WTC11 (cell line): Measurements from ENCODE around the gene C1QTNF1. TPM values are rescaled to one million over a fixed set of nuclear protein-coding genes. Genes with fewer than 3 reads are reported as not detected.
A peak's percentile ranks its signal among the peaks of the same experiment; 100 is the strongest.

Experiments
- ATAC-seq: fragments of 200-7000 bp; cut with Tn5 transposase; 2 replicates; pipeline ENCODE4 v1.10.0; 2021; ENCODE audit warnings: mild to moderate bottlenecking, moderate library complexity
- CTCF ChIA-PET: fragments of 300-600 bp; sonication (Branson Sonifier 250); formaldehyde crosslinking; loops from one replicate; lab custom pipeline; 2021; ENCODE audit warnings: antibody characterized with exemption; lab: Charles Lee
- POLR2A ChIA-PET: fragments of 350-600 bp; sonication (Branson Sonifier 250); formaldehyde crosslinking; loops from one replicate; lab custom pipeline; 2021; ENCODE audit warnings: antibody characterized with exemption; lab: Charles Lee
- DNase-seq: peaks from one replicate; pipeline ENCODE4 v3.0.0; 2021; ENCODE audit warnings: low spot score
- H3K27ac Mint-ChIP-seq: 2 replicates; pipeline ENCODE4 v1.8.0; 2021; ENCODE audit warnings: mixed read lengths
- H3K27me3 Mint-ChIP-seq: 2 replicates; pipeline ENCODE4 v1.8.0; 2021; ENCODE audit warnings: low read depth, mild to moderate bottlenecking, moderate library complexity, mixed read lengths
- H3K36me3 Mint-ChIP-seq: 2 replicates; pipeline ENCODE4 v1.8.0; 2021; ENCODE audit warnings: mixed read lengths
- H3K4me1 Mint-ChIP-seq: 2 replicates; pipeline ENCODE4 v1.8.0; 2022; ENCODE audit warnings: mixed read lengths
- H3K4me3 Mint-ChIP-seq: 2 replicates; pipeline ENCODE4 v1.8.0; 2021; ENCODE audit warnings: mild to moderate bottlenecking, moderate library complexity, mixed read lengths
- H3K9me3 Mint-ChIP-seq: 2 replicates; pipeline ENCODE4 v1.8.0; 2021; ENCODE audit warnings: mixed read lengths
- CREB1 ChIP-seq: sonication (generic); formaldehyde crosslinking; IDR thresholded peaks from 2 replicates; pipeline ENCODE4 v1.8.0; 2023; ENCODE audit warnings: mild to moderate bottlenecking, missing genetic modification reagents
- CREM ChIP-seq: sonication (generic); formaldehyde crosslinking; IDR thresholded peaks from 2 replicates; pipeline ENCODE4 v1.8.1; 2022; ENCODE audit warnings: mild to moderate bottlenecking, missing genetic modification reagents, moderate library complexity
- ESRRA ChIP-seq: sonication (generic); formaldehyde crosslinking; IDR thresholded peaks from 2 replicates; pipeline ENCODE4 v1.8.1; 2022; ENCODE audit warnings: mild to moderate bottlenecking, missing genetic modification reagents, borderline replicate concordance
- FOXP1 ChIP-seq: sonication (generic); formaldehyde crosslinking; IDR thresholded peaks from 2 replicates; pipeline ENCODE4 v1.8.0; 2022; ENCODE audit warnings: missing genetic modification reagents, mild to moderate bottlenecking, moderate library complexity, borderline replicate concordance
- GABPB1 ChIP-seq: sonication (generic); formaldehyde crosslinking; IDR thresholded peaks from 2 replicates; pipeline ENCODE4 v1.8.1; 2023; ENCODE audit warnings: mild to moderate bottlenecking, missing genetic modification reagents
- JAZF1 ChIP-seq: fragments of 250-450 bp; sonication (Bioruptor Pico); IDR thresholded peaks from 2 replicates; pipeline ENCODE4 v1.9.0; 2021; ENCODE audit warnings: moderate library complexity, mild to moderate bottlenecking, inconsistent platforms
- KAT7 ChIP-seq: sonication (generic); formaldehyde crosslinking; IDR thresholded peaks from 2 replicates; pipeline ENCODE4 v1.8.1; 2023; ENCODE audit warnings: missing genetic modification reagents, mild to moderate bottlenecking, borderline replicate concordance
- NFE2L1 ChIP-seq: sonication (generic); formaldehyde crosslinking; IDR thresholded peaks from 2 replicates; pipeline ENCODE4 v1.8.1; 2023; ENCODE audit warnings: missing genetic modification reagents
- TEAD1 ChIP-seq: sonication (generic); formaldehyde crosslinking; IDR thresholded peaks from 2 replicates; pipeline ENCODE4 v1.8.0; 2022; ENCODE audit warnings: mild to moderate bottlenecking, missing genetic modification reagents
- TEAD4 ChIP-seq: sonication (generic); formaldehyde crosslinking; IDR thresholded peaks from 2 replicates; pipeline ENCODE4 v1.8.0; 2022; ENCODE audit warnings: mild to moderate bottlenecking, missing genetic modification reagents
- ZNF121 ChIP-seq: sonication (generic); formaldehyde crosslinking; IDR thresholded peaks from 2 replicates; pipeline ENCODE4 v1.8.0; 2023; ENCODE audit warnings: missing genetic modification reagents
- ZNF138 ChIP-seq: sonication (generic); formaldehyde crosslinking; conservative IDR thresholded peaks from 2 replicates; pipeline ENCODE4 v1.8.1; 2022; ENCODE audit warnings: mild to moderate bottlenecking, moderate library complexity, missing genetic modification reagents
- ZNF219 ChIP-seq: sonication (generic); formaldehyde crosslinking; IDR thresholded peaks from 2 replicates; pipeline ENCODE4 v1.8.0; 2023; ENCODE audit warnings: missing genetic modification reagents, mild to moderate bottlenecking, borderline replicate concordance
- ZNF423 ChIP-seq: fragments of 250-450 bp; sonication (Bioruptor Pico); IDR thresholded peaks from 2 replicates; pipeline ENCODE4 v2.1.2; 2022; ENCODE audit warnings: mild to moderate bottlenecking, moderate library complexity
- total RNA-seq: library from RNA; stranded (reverse); gene quantifications from 3 replicates; pipeline ENCODE4 v1.2.3, GENCODE V29; 2021
- TF ChIP-seq, protein P1 (sequence below): sonication (generic); formaldehyde crosslinking; IDR thresholded peaks from 2 replicates; pipeline ENCODE4 v1.8.0; 2022; ENCODE audit warnings: mild to moderate bottlenecking, missing genetic modification reagents
- TF ChIP-seq, protein P2 (sequence below): sonication (generic); formaldehyde crosslinking; IDR thresholded peaks from 2 replicates; pipeline ENCODE4 v1.8.0; 2022; ENCODE audit warnings: mild to moderate bottlenecking, missing genetic modification reagents
- TF ChIP-seq, protein P3 (sequence below): sonication (generic); formaldehyde crosslinking; conservative IDR thresholded peaks from 2 replicates; pipeline ENCODE4 v1.8.1; 2022; ENCODE audit warnings: mild to moderate bottlenecking, missing genetic modification reagents
- TF ChIP-seq, protein P4 (sequence below): sonication (generic); formaldehyde crosslinking; IDR thresholded peaks from 2 replicates; pipeline ENCODE4 v1.8.1; 2022; ENCODE audit warnings: low read depth, mild to moderate bottlenecking, moderate library complexity, missing genetic modification reagents, borderline replicate concordance
- TF ChIP-seq, protein P5 (sequence below): sonication (generic); formaldehyde crosslinking; IDR thresholded peaks from 2 replicates; pipeline ENCODE4 v1.8.1; 2023; ENCODE audit warnings: mild to moderate bottlenecking, missing genetic modification reagents, borderline replicate concordance
- TF ChIP-seq, protein P6 (sequence below): sonication (generic); formaldehyde crosslinking; IDR thresholded peaks from 2 replicates; pipeline ENCODE4 v1.8.1; 2023; ENCODE audit warnings: mild to moderate bottlenecking, moderate library complexity, missing genetic modification reagents

Gene C1QTNF1
- total RNA-seq, 1 experiment from 2014 or later = 1.7 TPM

DNA sequence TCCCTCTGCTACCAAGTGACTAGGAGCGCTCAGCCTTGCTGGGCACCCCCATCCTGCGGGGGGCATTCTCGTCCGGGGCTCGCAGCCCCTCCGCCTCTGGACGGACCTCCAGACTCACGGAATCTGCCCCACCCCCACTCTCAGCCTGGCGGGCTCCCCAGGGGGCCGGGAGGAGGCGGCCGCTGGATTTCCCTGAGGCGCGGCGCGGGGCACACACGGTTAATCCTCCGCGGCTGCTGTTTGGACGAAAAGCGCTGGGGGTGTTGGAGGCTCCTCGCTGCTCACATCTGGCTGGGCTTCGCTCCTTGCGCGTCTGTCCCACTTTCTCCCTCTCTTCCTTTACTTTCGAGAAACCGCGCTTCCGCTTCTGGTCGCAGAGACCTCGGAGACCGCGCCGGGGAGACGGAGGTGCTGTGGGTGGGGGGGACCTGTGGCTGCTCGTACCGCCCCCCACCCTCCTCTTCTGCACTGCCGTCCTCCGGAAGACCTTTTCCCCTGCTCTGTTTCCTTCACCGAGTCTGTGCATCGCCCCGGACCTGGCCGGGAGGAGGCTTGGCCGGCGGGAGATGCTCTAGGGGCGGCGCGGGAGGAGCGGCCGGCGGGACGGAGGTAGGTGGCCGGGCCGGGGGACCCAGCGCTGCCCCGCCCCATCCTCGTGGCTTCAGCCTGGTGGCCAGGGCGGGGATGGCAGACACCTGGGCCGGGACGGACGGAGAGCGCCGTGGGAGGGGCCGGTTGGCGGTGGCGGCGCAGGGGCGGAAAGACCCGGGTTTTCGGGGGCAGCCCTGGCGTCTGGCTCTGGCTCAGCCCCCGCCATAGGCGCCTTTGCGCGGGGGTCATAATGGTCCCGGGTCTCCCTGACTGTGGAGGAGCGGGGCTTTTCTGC lies at the start of gene C1QTNF1 (continued):
- TF ChIP-seq ZNF121 (CRISPR knock-in tag) (no peak), ZNF138 (CRISPR knock-in tag) (no peak), ZNF423 (peak; percentile 41; the same call in 1 of the 2 replicates), ESRRA (no peak), CREM (CRISPR knock-in tag) (0 out of 2 replicates have a peak, but pooled peaks have one; percentile 21), NFE2L1 (CRISPR knock-in tag) (no peak), JAZF1 (CRISPR knock-in tag) (no peak), FOXP1 (CRISPR knock-in tag) (no peak), GABPB1 (no peak), KAT7 (no peak), ZNF219 (CRISPR knock-in tag) (0 out of 2 replicates have a peak, but pooled peaks have one; percentile 42)
- TF ChIP-seq, protein P1, sequence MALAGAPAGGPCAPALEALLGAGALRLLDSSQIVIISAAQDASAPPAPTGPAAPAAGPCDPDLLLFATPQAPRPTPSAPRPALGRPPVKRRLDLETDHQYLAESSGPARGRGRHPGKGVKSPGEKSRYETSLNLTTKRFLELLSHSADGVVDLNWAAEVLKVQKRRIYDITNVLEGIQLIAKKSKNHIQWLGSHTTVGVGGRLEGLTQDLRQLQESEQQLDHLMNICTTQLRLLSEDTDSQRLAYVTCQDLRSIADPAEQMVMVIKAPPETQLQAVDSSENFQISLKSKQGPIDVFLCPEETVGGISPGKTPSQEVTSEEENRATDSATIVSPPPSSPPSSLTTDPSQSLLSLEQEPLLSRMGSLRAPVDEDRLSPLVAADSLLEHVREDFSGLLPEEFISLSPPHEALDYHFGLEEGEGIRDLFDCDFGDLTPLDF (CRISPR knock-in tag) = no peak
- TF ChIP-seq, protein P2, sequence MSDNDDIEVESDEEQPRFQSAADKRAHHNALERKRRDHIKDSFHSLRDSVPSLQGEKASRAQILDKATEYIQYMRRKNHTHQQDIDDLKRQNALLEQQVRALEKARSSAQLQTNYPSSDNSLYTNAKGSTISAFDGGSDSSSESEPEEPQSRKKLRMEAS (CRISPR knock-in tag) = peak; percentile 51; the same call in 1 of the 2 replicates
- TF ChIP-seq, protein P3, sequence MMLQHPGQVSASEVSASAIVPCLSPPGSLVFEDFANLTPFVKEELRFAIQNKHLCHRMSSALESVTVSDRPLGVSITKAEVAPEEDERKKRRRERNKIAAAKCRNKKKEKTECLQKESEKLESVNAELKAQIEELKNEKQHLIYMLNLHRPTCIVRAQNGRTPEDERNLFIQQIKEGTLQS (CRISPR knock-in tag) = no peak
- TF ChIP-seq, protein P4, sequence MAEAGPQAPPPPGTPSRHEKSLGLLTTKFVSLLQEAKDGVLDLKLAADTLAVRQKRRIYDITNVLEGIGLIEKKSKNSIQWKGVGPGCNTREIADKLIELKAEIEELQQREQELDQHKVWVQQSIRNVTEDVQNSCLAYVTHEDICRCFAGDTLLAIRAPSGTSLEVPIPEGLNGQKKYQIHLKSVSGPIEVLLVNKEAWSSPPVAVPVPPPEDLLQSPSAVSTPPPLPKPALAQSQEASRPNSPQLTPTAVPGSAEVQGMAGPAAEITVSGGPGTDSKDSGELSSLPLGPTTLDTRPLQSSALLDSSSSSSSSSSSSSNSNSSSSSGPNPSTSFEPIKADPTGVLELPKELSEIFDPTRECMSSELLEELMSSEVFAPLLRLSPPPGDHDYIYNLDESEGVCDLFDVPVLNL = no peak
- TF ChIP-seq, protein P5, sequence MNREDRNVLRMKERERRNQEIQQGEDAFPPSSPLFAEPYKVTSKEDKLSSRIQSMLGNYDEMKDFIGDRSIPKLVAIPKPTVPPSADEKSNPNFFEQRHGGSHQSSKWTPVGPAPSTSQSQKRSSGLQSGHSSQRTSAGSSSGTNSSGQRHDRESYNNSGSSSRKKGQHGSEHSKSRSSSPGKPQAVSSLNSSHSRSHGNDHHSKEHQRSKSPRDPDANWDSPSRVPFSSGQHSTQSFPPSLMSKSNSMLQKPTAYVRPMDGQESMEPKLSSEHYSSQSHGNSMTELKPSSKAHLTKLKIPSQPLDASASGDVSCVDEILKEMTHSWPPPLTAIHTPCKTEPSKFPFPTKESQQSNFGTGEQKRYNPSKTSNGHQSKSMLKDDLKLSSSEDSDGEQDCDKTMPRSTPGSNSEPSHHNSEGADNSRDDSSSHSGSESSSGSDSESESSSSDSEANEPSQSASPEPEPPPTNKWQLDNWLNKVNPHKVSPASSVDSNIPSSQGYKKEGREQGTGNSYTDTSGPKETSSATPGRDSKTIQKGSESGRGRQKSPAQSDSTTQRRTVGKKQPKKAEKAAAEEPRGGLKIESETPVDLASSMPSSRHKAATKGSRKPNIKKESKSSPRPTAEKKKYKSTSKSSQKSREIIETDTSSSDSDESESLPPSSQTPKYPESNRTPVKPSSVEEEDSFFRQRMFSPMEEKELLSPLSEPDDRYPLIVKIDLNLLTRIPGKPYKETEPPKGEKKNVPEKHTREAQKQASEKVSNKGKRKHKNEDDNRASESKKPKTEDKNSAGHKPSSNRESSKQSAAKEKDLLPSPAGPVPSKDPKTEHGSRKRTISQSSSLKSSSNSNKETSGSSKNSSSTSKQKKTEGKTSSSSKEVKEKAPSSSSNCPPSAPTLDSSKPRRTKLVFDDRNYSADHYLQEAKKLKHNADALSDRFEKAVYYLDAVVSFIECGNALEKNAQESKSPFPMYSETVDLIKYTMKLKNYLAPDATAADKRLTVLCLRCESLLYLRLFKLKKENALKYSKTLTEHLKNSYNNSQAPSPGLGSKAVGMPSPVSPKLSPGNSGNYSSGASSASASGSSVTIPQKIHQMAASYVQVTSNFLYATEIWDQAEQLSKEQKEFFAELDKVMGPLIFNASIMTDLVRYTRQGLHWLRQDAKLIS = no peak

DNA sequence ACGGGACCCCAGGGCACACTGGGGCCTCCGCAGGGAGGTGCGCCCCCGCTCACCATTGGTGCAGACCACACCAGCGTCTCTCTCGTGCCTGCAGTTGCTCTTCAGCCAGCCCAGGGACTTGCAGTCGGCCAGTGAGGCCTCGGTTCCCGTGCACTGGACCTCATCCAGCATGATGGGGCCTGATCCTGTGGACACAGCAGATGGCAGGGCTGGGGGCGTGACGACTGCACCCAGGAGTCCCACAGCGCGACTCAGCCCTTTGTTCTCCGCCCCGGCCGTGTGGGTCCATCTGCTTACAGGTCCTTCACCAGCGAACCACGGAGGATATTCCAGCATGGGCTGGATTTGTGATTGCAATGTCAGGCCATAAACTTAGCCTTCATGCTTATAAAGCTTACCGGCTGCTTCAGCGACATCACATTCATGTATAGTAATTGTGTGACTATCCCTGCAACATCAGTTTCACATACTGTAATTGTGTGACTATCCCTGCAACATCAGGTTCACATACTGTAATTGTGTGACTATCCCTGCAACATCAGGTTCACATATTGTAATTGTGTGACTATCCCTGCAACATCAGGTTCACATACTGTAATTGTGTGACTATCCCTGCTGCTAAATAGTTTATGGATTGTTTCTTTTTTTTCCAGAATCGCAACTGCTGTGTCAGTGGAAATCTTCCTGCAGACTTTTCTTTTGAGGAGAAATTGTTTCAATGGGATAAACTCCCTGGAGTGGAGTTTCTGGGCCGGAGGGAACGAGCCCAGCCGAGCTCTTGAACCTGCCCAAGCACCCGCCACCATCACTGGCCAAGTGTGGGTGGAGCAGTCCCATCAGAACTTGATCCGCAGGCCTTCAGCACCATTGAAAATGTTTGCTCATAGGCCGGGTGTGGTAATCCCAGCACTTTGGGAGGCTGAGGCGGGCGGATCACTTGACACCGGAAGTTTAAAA lies 49.1 kb upstream of the C1QTNF1 start:
- ATAC-seq (peak; percentile 35), DNase-seq (no peak)
- Mint-ChIP-seq H3K36me3 (peaks cover 4% of the 10 kb centered on the region; the same call in 1 of the 2 replicates), H3K9me3 (no peaks in the 10 kb centered on the region), H3K27ac (peak overlapping the region; percentile 76; the same call in 1 of the 2 replicates), H3K27me3 (no peaks in the 10 kb centered on the region; the same call in 1 of the 2 replicates), H3K4me3 (peak overlapping the region; percentile 59), H3K4me1 (peaks cover 29% of the 10 kb centered on the region)
- ChIA-PET CTCF (interaction anchor here (0.9 to 8.3 kb wide), 7 partner anchors 9 to 266 kb away, joined by 3 to 95 read pairs (median 4); no protein-coding TSS in a partner anchor), POLR2A (interaction anchor here (0.7 kb wide), 3 partner anchors 51 to 81 kb away, joined by 3 to 7 read pairs (median 6); no protein-coding TSS in a partner anchor)
- peak; percentile 44; the same call in 1 of the 2 replicates for TF ChIP-seq TEAD1 (CRISPR knock-in tag)
- TF ChIP-seq TEAD4 (CRISPR knock-in tag) = 0 out of 2 replicates have a peak, but pooled peaks have one; percentile 26
- TF ChIP-seq, protein P4 = no peak
- TF ChIP-seq, protein P6, sequence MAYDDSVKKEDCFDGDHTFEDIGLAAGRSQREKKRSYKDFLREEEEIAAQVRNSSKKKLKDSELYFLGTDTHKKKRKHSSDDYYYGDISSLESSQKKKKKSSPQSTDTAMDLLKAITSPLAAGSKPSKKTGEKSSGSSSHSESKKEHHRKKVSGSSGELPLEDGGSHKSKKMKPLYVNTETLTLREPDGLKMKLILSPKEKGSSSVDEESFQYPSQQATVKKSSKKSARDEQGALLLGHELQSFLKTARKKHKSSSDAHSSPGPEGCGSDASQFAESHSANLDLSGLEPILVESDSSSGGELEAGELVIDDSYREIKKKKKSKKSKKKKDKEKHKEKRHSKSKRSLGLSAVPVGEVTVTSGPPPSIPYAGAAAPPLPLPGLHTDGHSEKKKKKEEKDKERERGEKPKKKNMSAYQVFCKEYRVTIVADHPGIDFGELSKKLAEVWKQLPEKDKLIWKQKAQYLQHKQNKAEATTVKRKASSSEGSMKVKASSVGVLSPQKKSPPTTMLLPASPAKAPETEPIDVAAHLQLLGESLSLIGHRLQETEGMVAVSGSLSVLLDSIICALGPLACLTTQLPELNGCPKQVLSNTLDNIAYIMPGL (CRISPR knock-in tag) = no peak
- no peak for TF ChIP-seq CREB1
- TF ChIP-seq, protein P2 (CRISPR knock-in tag) = 0 out of 2 replicates have a peak, but pooled peaks have one; percentile 24
